Measurements from ENCODE around the gene MDM2. TPM values are rescaled to one million over a fixed set of nuclear protein-coding genes. Genes with fewer than 3 reads are reported as not detected.

The MDM2 gene
- total and polyA plus RNA-seq, 10 of the 15 experiments (the other 5 are each of a cell fraction or from before 2014, with no cell fraction given): 48.2 to 174 (median 85.0) TPM

DNA sequence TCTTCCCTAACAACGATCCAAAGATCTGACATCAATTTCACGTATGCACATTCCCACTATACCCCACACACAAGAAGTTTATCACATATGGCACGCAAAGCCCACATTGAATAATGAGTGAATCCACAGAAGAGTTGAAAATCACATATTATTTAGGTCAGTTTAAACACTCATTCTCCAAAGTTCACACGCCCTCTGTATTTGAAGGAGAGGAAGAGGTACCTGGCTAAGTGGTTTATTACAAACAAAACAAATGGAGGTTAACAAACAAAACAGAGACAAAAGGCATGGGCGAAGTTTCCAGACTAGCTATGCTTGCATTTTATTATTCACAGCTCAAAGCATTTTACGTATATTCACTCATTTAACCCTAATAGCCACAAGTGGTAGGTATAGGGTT, 83.2 kb downstream of the MDM2 start:
- 46% methylated on average over 6 of the region's 6 CpGs for WGBS (ENCODE audit: insufficient coverage, insufficient replicate concordance, low lambda C conversion rate, missing lambda C conversion rate)
- in situ Hi-C loops (cut with MboI): no loop called here
- H3K27ac ChIP-seq (ENCODE audit: control insufficient read depth, insufficient read depth): no peak overlapping the region
- no peak overlapping the region for H3K9ac ChIP-seq (ENCODE audit: control insufficient read depth, insufficient read depth, low read length)
- no peaks in the 10 kb centered on the region for H3K36me3 ChIP-seq (ENCODE audit: control insufficient read depth in 2 of 2, insufficient read depth in 2 of 2, low read length in 1 of 2)
- TF ChIP-seq SREBF2 (IDR thresholded peaks at IDR 0.05; ENCODE audit: low read length) (no peak), RB1 (IDR thresholded peaks at IDR 0.05; ENCODE audit: borderline replicate concordance) (no peak), EZH2 (IDR thresholded peaks at IDR 0.05; ENCODE audit: borderline replicate concordance, control insufficient read depth, low read depth, low read length) (no peak), RFX5 (IDR thresholded peaks at IDR 0.05; ENCODE audit: low read depth, low read length) (no peak), TBL1XR1 (IDR thresholded peaks at IDR 0.05; ENCODE audit: low read depth, low read length) (no peak), NR2C2 (IDR thresholded peaks at IDR 0.05; ENCODE audit: borderline replicate concordance, control insufficient read depth, insufficient read length, low read depth) (no peak), ZNF622 (IDR thresholded peaks at IDR 0.05) (no peak), TARDBP (IDR thresholded peaks at IDR 0.05; ENCODE audit: borderline replicate concordance) (no peak), IKZF2 (IDR thresholded peaks at IDR 0.05) (no peak), CBX3 (IDR thresholded peaks at IDR 0.05; ENCODE audit: borderline replicate concordance, low read depth) (no peak), SREBF1 (IDR thresholded peaks at IDR 0.05; ENCODE audit: low read length) (no peak), GATAD2B (conservative IDR thresholded peaks at IDR 0.05; ENCODE audit: low read depth) (no peak), POLR2A (IDR thresholded peaks at IDR 0.05; ENCODE audit: low read depth, low read length) (no peak), NFYA (IDR thresholded peaks at IDR 0.05; ENCODE audit: borderline replicate concordance, low read depth, low read length) (no peak), ZNF384 (IDR thresholded peaks at IDR 0.05; ENCODE audit: borderline replicate concordance, low read depth, low read length) (no peak), MYC (IDR thresholded peaks at IDR 0.05; ENCODE audit: insufficient read depth, insufficient read length, insufficient replicate concordance, low read length, severe bottlenecking) (no peak), IRF5 (IDR thresholded peaks at IDR 0.05; ENCODE audit: borderline replicate concordance) (no peak)
- TF ChIP-seq, protein P1, sequence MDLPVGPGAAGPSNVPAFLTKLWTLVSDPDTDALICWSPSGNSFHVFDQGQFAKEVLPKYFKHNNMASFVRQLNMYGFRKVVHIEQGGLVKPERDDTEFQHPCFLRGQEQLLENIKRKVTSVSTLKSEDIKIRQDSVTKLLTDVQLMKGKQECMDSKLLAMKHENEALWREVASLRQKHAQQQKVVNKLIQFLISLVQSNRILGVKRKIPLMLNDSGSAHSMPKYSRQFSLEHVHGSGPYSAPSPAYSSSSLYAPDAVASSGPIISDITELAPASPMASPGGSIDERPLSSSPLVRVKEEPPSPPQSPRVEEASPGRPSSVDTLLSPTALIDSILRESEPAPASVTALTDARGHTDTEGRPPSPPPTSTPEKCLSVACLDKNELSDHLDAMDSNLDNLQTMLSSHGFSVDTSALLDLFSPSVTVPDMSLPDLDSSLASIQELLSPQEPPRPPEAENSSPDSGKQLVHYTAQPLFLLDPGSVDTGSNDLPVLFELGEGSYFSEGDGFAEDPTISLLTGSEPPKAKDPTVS (IDR thresholded peaks at IDR 0.05; ENCODE audit: low read depth, low read length): no peak
- TF ChIP-seq, protein P2, sequence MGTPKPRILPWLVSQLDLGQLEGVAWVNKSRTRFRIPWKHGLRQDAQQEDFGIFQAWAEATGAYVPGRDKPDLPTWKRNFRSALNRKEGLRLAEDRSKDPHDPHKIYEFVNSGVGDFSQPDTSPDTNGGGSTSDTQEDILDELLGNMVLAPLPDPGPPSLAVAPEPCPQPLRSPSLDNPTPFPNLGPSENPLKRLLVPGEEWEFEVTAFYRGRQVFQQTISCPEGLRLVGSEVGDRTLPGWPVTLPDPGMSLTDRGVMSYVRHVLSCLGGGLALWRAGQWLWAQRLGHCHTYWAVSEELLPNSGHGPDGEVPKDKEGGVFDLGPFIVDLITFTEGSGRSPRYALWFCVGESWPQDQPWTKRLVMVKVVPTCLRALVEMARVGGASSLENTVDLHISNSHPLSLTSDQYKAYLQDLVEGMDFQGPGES (IDR thresholded peaks at IDR 0.05): no peak
- H3K79me2 ChIP-seq (ENCODE audit: control insufficient read depth, insufficient read depth, low read length): no peaks in the 10 kb centered on the region
- no peaks in the 10 kb centered on the region for H3K4me1 ChIP-seq (ENCODE audit: control insufficient read depth, insufficient read depth, low read length)
- H3K4me3 ChIP-seq: no peak overlapping the region
- no peak for ATAC-seq
- POLR2A ChIA-PET: no interaction called here
- no TSS peak for BruUV-seq (replicated peaks)
- H3K27me3 ChIP-seq (replicated peaks in 1 of 2; ENCODE audit: control insufficient read depth in 2 of 2, insufficient read depth in 2 of 2, low read length in 1 of 2): no peaks in the 10 kb centered on the region
- CTCF ChIA-PET: no interaction called here
- no peak for DNase-seq (ENCODE audit: low read depth, low spot score)
- no peak overlapping the region for H2AFZ ChIP-seq (ENCODE audit: control insufficient read depth, low read depth, low read length)
- FAIRE-seq: no peak
- H3K4me2 ChIP-seq (ENCODE audit: control insufficient read depth, insufficient read depth): no peak overlapping the region
- RAD21 ChIA-PET (ENCODE audit: unreplicated experiment): no interaction called here
- intact Hi-C loops (cut with micrococcal nuclease; ENCODE audit: unreplicated experiment): no loop called here
- SMC1A ChIA-PET (ENCODE audit: uncharacterized antibody, unreplicated experiment): interaction anchor here (0.6 to 1.2 kb wide), 2 partner anchors 20 to 179 kb away, joined by 3 read pairs; no protein-coding TSS in a partner anchor
- H4K20me1 ChIP-seq (ENCODE audit: control insufficient read depth, insufficient read depth): no peaks in the 10 kb centered on the region
- H3K9me3 ChIP-seq (replicated peaks; ENCODE audit: control insufficient read depth, insufficient read depth, low read length): no peaks in the 10 kb centered on the region

All from GM12878 (cell line).